Lung (tissue), 12 donors: ENCODE results near the gene GPR61. TPM values are rescaled to one million over a fixed set of nuclear protein-coding genes. Genes with fewer than 3 reads are reported as not detected.

Source experiments
- ATAC-seq: fragments of 200-7000 bp; cut with Tn5 transposase; one replicate; pipeline ENCODE4 v1.9.1; 2020; ENCODE audit warnings: moderate number of reproducible peaks; ENCODE audit not compliant: insufficient read depth, low FRiP score
- DNase-seq, 3 donors: peaks; one replicate each; pipeline ENCODE4 v3.0.0-alpha.2; 2013 to 2017
- H3K27ac ChIP-seq, 2 donors: one replicate each; pipeline ENCODE4 v1.5.1; 2013; ENCODE audit warnings: mild to moderate bottlenecking in 2 of 2, moderate library complexity in 2 of 2, control low read depth in 1 of 2, inconsistent platforms in 1 of 2, low read depth in 1 of 2, low read length in 1 of 2
- H3K27me3 ChIP-seq, 3 donors: one replicate each; pipeline ENCODE4 v1.5.1; 2013; ENCODE audit warnings: low read length in 2 of 3; ENCODE audit not compliant: control insufficient read depth in 3 of 3, insufficient read depth in 3 of 3
- H3K36me3 ChIP-seq, 4 donors: one replicate each; pipeline ENCODE4 v1.5.1; 2013; ENCODE audit warnings: low read length in 4 of 4, mild to moderate bottlenecking in 1 of 4, moderate library complexity in 1 of 4; ENCODE audit not compliant: control insufficient read depth in 4 of 4, insufficient read depth in 4 of 4
- H3K4me1 ChIP-seq, 5 donors: one replicate each; pipeline ENCODE4 v1.5.1; 2013; ENCODE audit warnings: low read length in 5 of 5, mild to moderate bottlenecking in 2 of 5, moderate library complexity in 1 of 5; ENCODE audit not compliant: control insufficient read depth in 5 of 5, insufficient read depth in 5 of 5
- H3K4me3 ChIP-seq: one replicate; pipeline ENCODE4 v1.5.1; 2013; ENCODE audit warnings: mild to moderate bottlenecking, control low read depth, moderate library complexity
- H3K9ac ChIP-seq, 2 donors: one replicate each; pipeline ENCODE4 v1.5.1; 2013; ENCODE audit warnings: low read length in 2 of 2, control low read depth in 1 of 2; ENCODE audit not compliant: insufficient read depth in 1 of 2
- H3K9me3 ChIP-seq, 4 donors: one replicate each; pipeline ENCODE4 v1.5.1; 2013; ENCODE audit warnings: low read length in 3 of 4, mild to moderate bottlenecking in 1 of 4, moderate library complexity in 1 of 4; ENCODE audit not compliant: control insufficient read depth in 4 of 4, insufficient read depth in 3 of 4
- WGBS, 2 donors: extraction: QIAGEN DNeasy Blood & Tissue Kit; methylation state at CpG; one replicate each; pipeline ENCODE4 v1.1.7; 2013; 5-methylcytosine and 5-hydroxymethylcytosine counted together
- polyA plus RNA-seq, 2 donors: library from polyadenylated mRNA; stranded (reverse); fragments of 200-250 nt; gene quantifications; one replicate each; pipeline ENCODE4 v1.2.1, GENCODE V29; 2013
- total RNA-seq, 2 donors: library from RNA; depleted of rRNA in 1 of 2; stranded (reverse); fragments of >200 nt in 1 of 2; gene quantifications; one replicate each; pipeline ENCODE4 v1.2.1, GENCODE V29; 2014 to 2021
- TF ChIP-seq, protein P1 (sequence below): IDR thresholded peaks from 2 replicates; pipeline ENCODE4 v1.5.1; 2012; ENCODE audit warnings: mild to moderate bottlenecking; ENCODE audit errors: control extremely low read depth, extremely low read depth
- donor health status: control.
- donor health status: control.
- donor health status: Bipolar disorder and iron deficiency.
- donor health status: healthy.
- donor health status: DM: yes; HTN: yes; CAD: no.

Gene GPR61
- total and polyA plus RNA-seq, 4 donors, result not detected

DNA sequence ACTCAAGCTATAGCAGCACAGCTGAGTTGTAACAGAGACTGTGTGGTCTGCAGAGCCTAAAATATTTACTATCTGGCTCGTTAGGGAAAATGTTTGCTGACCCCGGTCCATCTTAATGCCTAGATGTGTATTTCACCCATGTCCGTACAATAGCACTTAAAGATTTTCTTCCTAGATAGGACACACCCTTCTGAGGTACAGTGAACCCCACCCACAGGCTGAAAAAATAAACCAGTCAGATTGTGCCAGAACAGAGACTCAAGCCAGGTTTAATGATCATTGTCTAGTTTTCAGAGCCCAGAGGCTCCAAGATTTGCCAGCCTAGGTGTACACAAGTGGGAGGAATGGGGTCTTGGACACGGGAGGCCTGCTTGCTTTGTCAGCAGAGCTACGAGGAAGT, 35.7 kb upstream of the GPR61 start:
- DNase-seq, result no peak

DNA sequence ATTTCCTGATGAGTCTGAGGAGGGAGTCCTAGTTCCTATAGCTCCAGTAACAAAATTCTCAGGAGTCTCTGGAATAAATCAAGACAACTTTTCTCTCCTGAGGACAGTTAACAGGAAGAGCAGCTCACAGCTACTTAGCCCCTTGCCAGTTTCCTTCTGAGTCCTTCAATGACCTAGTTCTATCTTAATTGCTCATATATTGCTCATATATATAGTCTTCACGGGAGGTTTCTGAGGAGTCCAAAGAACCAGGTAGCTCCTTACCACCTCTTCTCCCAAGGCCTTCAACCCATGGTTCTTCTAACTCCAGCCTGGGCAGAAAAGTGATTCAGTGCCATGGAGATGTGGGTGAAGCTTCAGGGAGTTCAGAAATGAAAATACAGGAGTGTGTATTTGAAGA, 34.7 kb upstream of the GPR61 start:
- WGBS, 2 donors, result 89 to 94% methylated on average over 1 of the region's 1 CpG
- no peak for ATAC-seq

More for the DNA sequence above, 35.7 kb upstream of the GPR61 start:
- Histone ChIP-seq H3K4me3 (no peak overlapping the region), H3K36me3 (peaks cover 0 to 8% (median 2%) of the 10 kb centered on the region in 4 donors), H3K27me3 (no peaks in the 10 kb centered on the region), H3K9me3 (no peaks in the 10 kb centered on the region), H3K27ac (no peak overlapping the region), H3K9ac (no peak overlapping the region), H3K4me1 (peaks cover 0 to 21% (median 0%) of the 10 kb centered on the region in 5 donors)
- ATAC-seq, result no peak
- TF ChIP-seq, protein P1, sequence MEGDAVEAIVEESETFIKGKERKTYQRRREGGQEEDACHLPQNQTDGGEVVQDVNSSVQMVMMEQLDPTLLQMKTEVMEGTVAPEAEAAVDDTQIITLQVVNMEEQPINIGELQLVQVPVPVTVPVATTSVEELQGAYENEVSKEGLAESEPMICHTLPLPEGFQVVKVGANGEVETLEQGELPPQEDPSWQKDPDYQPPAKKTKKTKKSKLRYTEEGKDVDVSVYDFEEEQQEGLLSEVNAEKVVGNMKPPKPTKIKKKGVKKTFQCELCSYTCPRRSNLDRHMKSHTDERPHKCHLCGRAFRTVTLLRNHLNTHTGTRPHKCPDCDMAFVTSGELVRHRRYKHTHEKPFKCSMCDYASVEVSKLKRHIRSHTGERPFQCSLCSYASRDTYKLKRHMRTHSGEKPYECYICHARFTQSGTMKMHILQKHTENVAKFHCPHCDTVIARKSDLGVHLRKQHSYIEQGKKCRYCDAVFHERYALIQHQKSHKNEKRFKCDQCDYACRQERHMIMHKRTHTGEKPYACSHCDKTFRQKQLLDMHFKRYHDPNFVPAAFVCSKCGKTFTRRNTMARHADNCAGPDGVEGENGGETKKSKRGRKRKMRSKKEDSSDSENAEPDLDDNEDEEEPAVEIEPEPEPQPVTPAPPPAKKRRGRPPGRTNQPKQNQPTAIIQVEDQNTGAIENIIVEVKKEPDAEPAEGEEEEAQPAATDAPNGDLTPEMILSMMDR, result no peak
- 54 to 74% methylated on average over 5 of the region's 5 CpGs for WGBS, 2 donors

DNA sequence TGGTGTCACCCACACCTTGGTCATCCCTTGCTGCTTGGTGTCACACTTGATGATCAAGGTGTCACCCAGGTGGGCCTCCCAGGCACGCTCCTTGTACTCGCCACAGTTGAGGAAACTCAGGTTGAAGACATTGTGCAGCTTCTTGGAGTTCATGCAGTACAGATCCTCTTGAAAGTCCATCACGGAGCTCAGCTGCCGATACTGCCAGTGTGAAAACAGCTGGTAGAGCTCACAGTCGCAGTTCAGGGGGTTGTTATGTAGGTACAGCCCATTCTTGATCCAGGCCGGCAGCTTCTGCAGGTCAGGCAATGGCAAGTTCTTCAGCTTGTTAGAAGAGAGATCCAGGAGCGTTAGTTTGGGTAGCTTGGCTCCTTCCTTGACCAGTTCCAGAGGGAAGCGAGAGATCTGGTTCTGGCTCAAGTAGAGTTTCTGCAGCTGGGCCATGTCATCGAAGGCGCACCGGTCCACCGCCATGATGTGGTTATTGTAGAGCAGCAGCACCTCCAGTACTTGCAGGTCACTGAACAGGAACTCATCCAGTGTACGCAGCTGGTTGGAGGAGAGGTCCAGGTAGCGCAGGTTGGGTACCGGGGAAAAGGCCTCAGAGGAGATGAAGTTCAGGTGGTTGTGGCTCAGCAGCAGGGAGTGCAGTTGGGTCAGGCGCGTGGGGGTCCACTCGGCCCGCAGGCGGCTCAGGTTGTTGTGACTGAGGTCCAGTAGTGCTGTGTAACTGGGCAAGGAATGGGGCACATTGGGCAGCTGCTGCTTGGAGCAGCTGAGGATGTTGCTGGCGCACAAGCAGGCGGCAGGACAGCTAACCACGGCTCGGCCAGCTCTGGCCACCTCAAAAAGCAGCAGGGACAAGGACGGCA, 31.4 kb upstream of the GPR61 start:
- H3K4me3 ChIP-seq, result no peak overlapping the region
- no peaks in the 10 kb centered on the region for H3K27me3 ChIP-seq
- no peak for ATAC-seq
- no peaks in the 10 kb centered on the region for H3K9me3 ChIP-seq
- WGBS, 2 donors, result 91 to 94% methylated on average over 25 of the region's 25 CpGs
- peaks cover 0 to 19% (median 10%) of the 10 kb centered on the region in 5 donors for H3K4me1 ChIP-seq
- no peak overlapping the region for H3K27ac ChIP-seq
- H3K36me3 ChIP-seq, result peaks cover 0 to 4% (median 0%) of the 10 kb centered on the region in 4 donors
- TF ChIP-seq, protein P1, result no peak
- H3K9ac ChIP-seq, result no peak overlapping the region
- no peak for DNase-seq

More for the DNA sequence above, 34.7 kb upstream of the GPR61 start:
- TF ChIP-seq, protein P1, result no peak
- Histone ChIP-seq H3K4me1 (peaks cover 0 to 24% (median 2%) of the 10 kb centered on the region in 5 donors), H3K27me3 (no peaks in the 10 kb centered on the region), H3K36me3 (peaks cover 0 to 8% (median 2%) of the 10 kb centered on the region in 4 donors), H3K4me3 (no peak overlapping the region), H3K27ac (no peak overlapping the region), H3K9ac (no peak overlapping the region), H3K9me3 (no peaks in the 10 kb centered on the region)
- no peak for DNase-seq
